Measurements from ENCODE around the gene MTX3. TPM values are rescaled to one million over a fixed set of nuclear protein-coding genes. Genes with fewer than 3 reads are reported as not detected.

MTX3 gene
- total and polyA plus RNA-seq, 4 donors = 2.3 to 7.6 (median 4.4) TPM

DNA sequence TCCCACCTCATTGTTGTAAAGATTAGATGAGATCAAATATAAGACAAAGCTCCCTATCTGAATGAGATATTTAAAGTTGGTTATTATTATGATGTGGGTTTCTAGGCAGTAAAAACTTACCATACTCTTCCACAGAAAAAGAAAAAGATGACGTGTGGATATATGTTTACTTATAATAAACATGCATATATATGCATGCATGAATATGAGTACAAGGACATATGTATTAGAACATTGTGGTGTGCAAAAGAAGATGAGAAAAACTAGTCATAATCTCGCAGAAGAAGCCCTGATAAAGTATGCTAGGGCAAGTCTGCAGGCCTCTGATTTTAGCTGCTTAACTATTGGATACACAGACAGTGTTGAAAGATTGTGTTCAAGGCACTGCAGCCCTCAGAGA, 34.0 kb upstream of the MTX3 start:
- no peak for DNase-seq (ENCODE audit: low spot score)
- WGBS = 89% methylated on average over 2 of the region's 2 CpGs

More for the DNA sequence above, 34.0 kb upstream of the MTX3 start:
- H3K4me3 ChIP-seq (ENCODE audit: low read depth in 1 of 3, low read length in 3 of 3) = no peak overlapping the region
- no peaks in the 10 kb centered on the region for H3K4me1 ChIP-seq (ENCODE audit: control insufficient read depth in 4 of 4, insufficient read depth in 4 of 4, low read length in 3 of 4)
- peaks cover 0 to 2% (median 0%) of the 10 kb centered on the region in 4 donors for H3K27me3 ChIP-seq (ENCODE audit: control insufficient read depth in 4 of 4, insufficient read depth in 4 of 4, low read length in 3 of 4)
- no peaks in the 10 kb centered on the region for H3K36me3 ChIP-seq (ENCODE audit: control insufficient read depth in 4 of 4, insufficient read depth in 3 of 4, low read depth in 1 of 4, low read length in 3 of 4)
- no peak overlapping the region for H3K9ac ChIP-seq (ENCODE audit: low read depth in 1 of 2, low read length in 2 of 2)
- TF ChIP-seq FOXA2 (IDR thresholded peaks at IDR 0.05) (no peak), FOXA1 (IDR thresholded peaks at IDR 0.05) (no peak), ZBTB33 (IDR thresholded peaks at IDR 0.05) (no peak), TAF1 (conservative IDR thresholded peaks at IDR 0.05) (no peak), HNF4A (conservative IDR thresholded peaks at IDR 0.05) (no peak), ATF3 (IDR thresholded peaks at IDR 0.05) (no peak), EGR1 (IDR thresholded peaks at IDR 0.05; ENCODE audit: low read depth in 2 of 2) (no peak), RAD21 (IDR thresholded peaks at IDR 0.05) (no peak), SP1 (IDR thresholded peaks at IDR 0.05) (no peak), RXRA (IDR thresholded peaks at IDR 0.05) (no peak), GABPA (IDR thresholded peaks at IDR 0.05 in 1 of 2, conservative IDR thresholded peaks at IDR 0.05 in 1 of 2) (no peak), YY1 (IDR thresholded peaks at IDR 0.05) (no peak), NR2F2 (IDR thresholded peaks at IDR 0.05) (no peak), HNF4G (IDR thresholded peaks at IDR 0.05) (no peak), JUND (IDR thresholded peaks at IDR 0.05) (no peak)
- TF ChIP-seq, protein P1, sequence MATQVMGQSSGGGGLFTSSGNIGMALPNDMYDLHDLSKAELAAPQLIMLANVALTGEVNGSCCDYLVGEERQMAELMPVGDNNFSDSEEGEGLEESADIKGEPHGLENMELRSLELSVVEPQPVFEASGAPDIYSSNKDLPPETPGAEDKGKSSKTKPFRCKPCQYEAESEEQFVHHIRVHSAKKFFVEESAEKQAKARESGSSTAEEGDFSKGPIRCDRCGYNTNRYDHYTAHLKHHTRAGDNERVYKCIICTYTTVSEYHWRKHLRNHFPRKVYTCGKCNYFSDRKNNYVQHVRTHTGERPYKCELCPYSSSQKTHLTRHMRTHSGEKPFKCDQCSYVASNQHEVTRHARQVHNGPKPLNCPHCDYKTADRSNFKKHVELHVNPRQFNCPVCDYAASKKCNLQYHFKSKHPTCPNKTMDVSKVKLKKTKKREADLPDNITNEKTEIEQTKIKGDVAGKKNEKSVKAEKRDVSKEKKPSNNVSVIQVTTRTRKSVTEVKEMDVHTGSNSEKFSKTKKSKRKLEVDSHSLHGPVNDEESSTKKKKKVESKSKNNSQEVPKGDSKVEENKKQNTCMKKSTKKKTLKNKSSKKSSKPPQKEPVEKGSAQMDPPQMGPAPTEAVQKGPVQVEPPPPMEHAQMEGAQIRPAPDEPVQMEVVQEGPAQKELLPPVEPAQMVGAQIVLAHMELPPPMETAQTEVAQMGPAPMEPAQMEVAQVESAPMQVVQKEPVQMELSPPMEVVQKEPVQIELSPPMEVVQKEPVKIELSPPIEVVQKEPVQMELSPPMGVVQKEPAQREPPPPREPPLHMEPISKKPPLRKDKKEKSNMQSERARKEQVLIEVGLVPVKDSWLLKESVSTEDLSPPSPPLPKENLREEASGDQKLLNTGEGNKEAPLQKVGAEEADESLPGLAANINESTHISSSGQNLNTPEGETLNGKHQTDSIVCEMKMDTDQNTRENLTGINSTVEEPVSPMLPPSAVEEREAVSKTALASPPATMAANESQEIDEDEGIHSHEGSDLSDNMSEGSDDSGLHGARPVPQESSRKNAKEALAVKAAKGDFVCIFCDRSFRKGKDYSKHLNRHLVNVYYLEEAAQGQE (IDR thresholded peaks at IDR 0.05) = no peak
- TF ChIP-seq, protein P2, sequence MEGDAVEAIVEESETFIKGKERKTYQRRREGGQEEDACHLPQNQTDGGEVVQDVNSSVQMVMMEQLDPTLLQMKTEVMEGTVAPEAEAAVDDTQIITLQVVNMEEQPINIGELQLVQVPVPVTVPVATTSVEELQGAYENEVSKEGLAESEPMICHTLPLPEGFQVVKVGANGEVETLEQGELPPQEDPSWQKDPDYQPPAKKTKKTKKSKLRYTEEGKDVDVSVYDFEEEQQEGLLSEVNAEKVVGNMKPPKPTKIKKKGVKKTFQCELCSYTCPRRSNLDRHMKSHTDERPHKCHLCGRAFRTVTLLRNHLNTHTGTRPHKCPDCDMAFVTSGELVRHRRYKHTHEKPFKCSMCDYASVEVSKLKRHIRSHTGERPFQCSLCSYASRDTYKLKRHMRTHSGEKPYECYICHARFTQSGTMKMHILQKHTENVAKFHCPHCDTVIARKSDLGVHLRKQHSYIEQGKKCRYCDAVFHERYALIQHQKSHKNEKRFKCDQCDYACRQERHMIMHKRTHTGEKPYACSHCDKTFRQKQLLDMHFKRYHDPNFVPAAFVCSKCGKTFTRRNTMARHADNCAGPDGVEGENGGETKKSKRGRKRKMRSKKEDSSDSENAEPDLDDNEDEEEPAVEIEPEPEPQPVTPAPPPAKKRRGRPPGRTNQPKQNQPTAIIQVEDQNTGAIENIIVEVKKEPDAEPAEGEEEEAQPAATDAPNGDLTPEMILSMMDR (IDR thresholded peaks at IDR 0.05; ENCODE audit: low read depth, low read length, missing input control) = no peak
- TF ChIP-seq, protein P3, sequence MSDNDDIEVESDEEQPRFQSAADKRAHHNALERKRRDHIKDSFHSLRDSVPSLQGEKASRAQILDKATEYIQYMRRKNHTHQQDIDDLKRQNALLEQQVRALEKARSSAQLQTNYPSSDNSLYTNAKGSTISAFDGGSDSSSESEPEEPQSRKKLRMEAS (IDR thresholded peaks at IDR 0.05) = no peak
- no peaks in the 10 kb centered on the region for H3K9me3 ChIP-seq (ENCODE audit: control insufficient read depth in 4 of 4, low read length in 3 of 4)
- no peak overlapping the region for H3K27ac ChIP-seq (ENCODE audit: low read depth in 1 of 2, low read length in 2 of 2)
